Nephron progenitor cell (in vitro differentiated cells): ENCODE results near the gene POLR3B.
"Not testable (repeated sequence)": the region's sequence is repeated elsewhere in the genome, so short reads cannot be mapped to it uniquely, and the experiment has no call there.

Experiments used
- DNase-seq: peaks from one replicate; pipeline ENCODE4 v3.0.0; 2021
- H3K27ac Mint-ChIP-seq: 2 replicates; pipeline ENCODE4 v1.8.0; 2021; ENCODE audit warnings: mild to moderate bottlenecking, moderate library complexity, mixed read lengths
- H3K27me3 Mint-ChIP-seq: 2 replicates; pipeline ENCODE4 v1.8.0; 2021; ENCODE audit warnings: mild to moderate bottlenecking, low read depth, mixed read lengths; ENCODE audit not compliant: poor library complexity
- H3K36me3 Mint-ChIP-seq: 2 replicates; pipeline ENCODE4 v1.8.0; 2021; ENCODE audit warnings: low read depth, mixed read lengths
- H3K4me1 Mint-ChIP-seq: 2 replicates; pipeline ENCODE4 v1.8.0; 2021; ENCODE audit warnings: mixed read lengths
- H3K4me3 Mint-ChIP-seq: 2 replicates; pipeline ENCODE4 v1.8.0; 2021; ENCODE audit warnings: mild to moderate bottlenecking, moderate library complexity, mixed read lengths
- H3K9me3 Mint-ChIP-seq: 2 replicates; pipeline ENCODE4 v1.8.0; 2021; ENCODE audit warnings: mild to moderate bottlenecking, moderate library complexity, mixed read lengths
- CTCF ChIP-seq: fragments of 200-600 bp; sonication (generic); IDR thresholded peaks from 2 replicates; pipeline ENCODE4 v1.5.0; 2021; ENCODE audit warnings: antibody characterized with exemption

POLR3B gene

GRCh38 chr12:106446419-106447092 is 89.0 kb downstream of the POLR3B start:
- H3K27me3 Mint-ChIP-seq = no peaks in the 10 kb centered on the region
- no peaks in the 10 kb centered on the region for H3K9me3 Mint-ChIP-seq
- no peak overlapping the region for H3K27ac Mint-ChIP-seq
- no peak overlapping the region for H3K4me3 Mint-ChIP-seq
- peaks cover 27% of the 10 kb centered on the region for H3K4me1 Mint-ChIP-seq
- H3K36me3 Mint-ChIP-seq = peaks cover 4% of the 10 kb centered on the region
- TF ChIP-seq CTCF = no peak
- no peak for DNase-seq

GRCh38 chr12:106452309-106452708 is 94.8 kb downstream of the POLR3B start:
- Mint-ChIP-seq H3K36me3 (peaks cover 13% of the 10 kb centered on the region), H3K4me3 (no peak overlapping the region), H3K27ac (no peak overlapping the region), H3K27me3 (no peaks in the 10 kb centered on the region), H3K9me3 (no peaks in the 10 kb centered on the region), H3K4me1 (peaks cover 4% of the 10 kb centered on the region)
- TF ChIP-seq CTCF = no peak
- DNase-seq = no peak

- Mint-ChIP-seq H3K9me3 (no peaks in the 10 kb centered on the region), H3K36me3 (peaks cover 20% of the 10 kb centered on the region), H3K27me3 (no peaks in the 10 kb centered on the region), H3K27ac (no peak overlapping the region), H3K4me1 (peaks cover 4% of the 10 kb centered on the region), H3K4me3 (no peak overlapping the region)
- DNase-seq = no peak
- no peak for TF ChIP-seq CTCF
Observed at GRCh38 chr12:106455111-106455510, 97.6 kb downstream of the POLR3B start.

- Mint-ChIP-seq H3K9me3 (no peaks in the 10 kb centered on the region), H3K27ac (no peak overlapping the region), H3K4me1 (peaks cover 14% of the 10 kb centered on the region), H3K27me3 (no peaks in the 10 kb centered on the region), H3K4me3 (no peak overlapping the region), H3K36me3 (peaks cover 35% of the 10 kb centered on the region)
- no peak for TF ChIP-seq CTCF
- no peak for DNase-seq
Observed at GRCh38 chr12:106459124-106459523, 101.6 kb downstream of the POLR3B start.

DNA sequence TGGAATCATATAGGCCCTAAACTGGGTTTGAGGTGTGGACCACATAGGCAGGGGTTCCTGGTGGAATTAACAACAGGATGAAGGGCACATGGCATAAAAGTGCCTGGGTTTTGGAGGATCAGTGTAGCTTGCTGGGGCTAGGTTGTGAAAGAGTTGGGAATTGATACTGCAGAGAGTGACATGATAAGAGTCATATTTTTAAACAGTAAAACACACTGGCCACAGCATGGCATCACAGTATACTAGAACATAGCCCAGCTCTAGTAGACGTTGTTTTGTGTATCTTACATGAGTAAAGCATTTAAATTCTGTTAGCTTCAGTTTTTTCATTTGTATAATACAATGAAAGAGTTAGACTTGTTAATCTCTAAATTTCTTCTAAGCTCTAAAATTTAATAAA is 102.0 kb downstream of the POLR3B start:
- no peak for TF ChIP-seq CTCF
- Mint-ChIP-seq H3K36me3 (peaks cover 36% of the 10 kb centered on the region), H3K9me3 (no peaks in the 10 kb centered on the region), H3K4me3 (no peak overlapping the region), H3K4me1 (peaks cover 14% of the 10 kb centered on the region), H3K27ac (no peak overlapping the region), H3K27me3 (no peaks in the 10 kb centered on the region)
- no peak for DNase-seq

DNA sequence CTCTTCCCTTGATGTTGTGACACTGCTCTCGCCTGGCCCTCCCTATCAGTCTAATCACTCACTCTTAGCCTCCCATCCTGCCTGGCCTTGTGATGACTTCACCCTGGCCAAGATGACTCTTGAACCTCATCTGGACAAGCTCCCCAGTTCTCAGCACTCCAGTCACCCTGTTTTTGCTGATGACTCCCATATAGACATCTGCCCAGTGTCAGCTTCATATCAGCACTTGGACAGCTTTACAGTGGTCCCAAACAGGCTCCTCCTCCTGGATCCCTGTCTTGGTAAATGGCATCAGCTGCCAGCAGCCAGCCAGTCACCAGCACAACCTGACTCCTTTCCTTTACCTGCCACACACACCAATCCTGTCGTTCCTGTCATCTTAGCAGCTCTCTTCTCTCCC is 104.2 kb downstream of the POLR3B start:
- TF ChIP-seq CTCF = no peak
- peaks cover 11% of the 10 kb centered on the region for H3K9me3 Mint-ChIP-seq
- no peak overlapping the region for H3K4me3 Mint-ChIP-seq
- H3K27ac Mint-ChIP-seq = peak overlapping the region; percentile 72
- no peak for DNase-seq
- peaks cover 49% of the 10 kb centered on the region for H3K36me3 Mint-ChIP-seq
- H3K4me1 Mint-ChIP-seq = peaks cover 14% of the 10 kb centered on the region
- no peaks in the 10 kb centered on the region for H3K27me3 Mint-ChIP-seq

DNA sequence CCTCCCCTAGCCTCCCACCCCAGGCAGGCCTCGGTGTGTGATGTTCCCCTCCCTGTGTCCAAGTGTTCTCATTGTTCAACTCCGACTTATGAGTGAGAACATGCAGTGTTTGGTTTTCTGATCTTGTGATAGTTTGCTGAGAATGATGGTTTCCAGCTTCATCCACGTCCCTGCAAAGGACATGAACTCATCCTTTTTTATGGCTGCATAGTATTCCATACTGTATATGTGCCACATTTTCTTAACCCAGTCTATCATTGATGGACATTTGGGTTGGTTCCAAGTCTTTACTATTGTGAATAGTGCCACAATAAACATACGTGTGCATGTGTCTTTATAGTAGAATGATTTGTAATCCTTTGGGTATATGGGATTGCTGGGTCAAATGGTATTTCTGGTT is 108.1 kb downstream of the POLR3B start:
- peaks cover 14% of the 10 kb centered on the region for H3K4me1 Mint-ChIP-seq
- DNase-seq, H3K27ac Mint-ChIP-seq, H3K27me3 Mint-ChIP-seq, H3K4me3 Mint-ChIP-seq: not testable (repeated sequence)
- peaks cover 49% of the 10 kb centered on the region for H3K9me3 Mint-ChIP-seq
- peaks cover 73% of the 10 kb centered on the region for H3K36me3 Mint-ChIP-seq

DNA sequence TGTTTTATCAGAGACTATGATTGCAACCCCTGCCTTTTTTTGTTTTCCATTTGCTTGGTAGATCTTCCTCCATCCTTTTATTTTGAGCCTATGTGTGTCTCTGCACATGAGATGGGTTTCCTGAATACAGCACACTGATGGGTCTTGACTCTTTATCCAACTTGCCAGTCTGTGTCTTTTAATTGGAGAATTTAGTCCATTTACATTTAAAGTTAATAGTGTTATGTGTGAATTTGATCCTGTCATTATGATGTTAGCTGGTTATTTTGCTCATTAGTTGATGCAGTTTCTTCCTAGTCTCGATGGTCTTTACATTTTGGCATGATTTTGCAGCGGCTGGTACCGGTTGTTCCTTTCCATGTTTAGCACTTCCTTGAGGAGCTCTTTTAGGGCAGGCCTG is 118.1 kb downstream of the POLR3B start:
- DNase-seq, H3K27me3 Mint-ChIP-seq, H3K27ac Mint-ChIP-seq, H3K4me3 Mint-ChIP-seq: not testable (repeated sequence)
- H3K4me1 Mint-ChIP-seq = peaks cover 17% of the 10 kb centered on the region
- peaks cover 45% of the 10 kb centered on the region for H3K36me3 Mint-ChIP-seq
- H3K9me3 Mint-ChIP-seq = peaks cover 35% of the 10 kb centered on the region

- not testable (repeated sequence) for H3K27ac Mint-ChIP-seq, H3K27me3 Mint-ChIP-seq, DNase-seq
- Mint-ChIP-seq H3K9me3 (peaks cover 28% of the 10 kb centered on the region), H3K36me3 (peaks cover 48% of the 10 kb centered on the region), H3K4me1 (peaks cover 27% of the 10 kb centered on the region), H3K4me3 (peak overlapping the region; percentile 58)
Observed at GRCh38 chr12:106477627-106478026, 120.1 kb downstream of the POLR3B start.
